Mesothelial cell of epicardium (in vitro differentiated cells): Measurements from ENCODE around the gene VPS13C. TPM values are rescaled to one million over a fixed set of nuclear protein-coding genes. Genes with fewer than 3 reads are reported as not detected.
"Not testable (repeated sequence)": the region's sequence is repeated elsewhere in the genome, so short reads cannot be mapped to it uniquely, and the experiment has no call there.

Experiments used
- DNase-seq, 2 experiments: peaks; one replicate each; pipeline ENCODE4 v3.0.0; 2021; ENCODE audit warnings: low spot score in 2 of 2; ENCODE audit not compliant: unreplicated experiment in 2 of 2
- H3K27ac Mint-ChIP-seq: 2 replicates; pipeline ENCODE4 v1.8.0; 2021; ENCODE audit warnings: mixed read lengths
- H3K27me3 Mint-ChIP-seq: 2 replicates; pipeline ENCODE4 v1.8.0; 2021; ENCODE audit warnings: low read depth, mixed read lengths
- H3K36me3 Mint-ChIP-seq: 2 replicates; pipeline ENCODE4 v1.8.0; 2021; ENCODE audit warnings: mixed read lengths
- H3K4me1 Mint-ChIP-seq: 2 replicates; pipeline ENCODE4 v1.8.0; 2021; ENCODE audit warnings: mixed read lengths
- H3K4me3 Mint-ChIP-seq: 2 replicates; pipeline ENCODE4 v1.8.0; 2021; ENCODE audit warnings: mild to moderate bottlenecking, moderate library complexity, mixed read lengths
- H3K9me3 Mint-ChIP-seq: 2 replicates; pipeline ENCODE4 v1.8.0; 2021; ENCODE audit warnings: mixed read lengths
- CTCF ChIP-seq: fragments of 200-600 bp; sonication (generic); IDR thresholded peaks from one replicate; pipeline ENCODE4 v1.5.0; 2021; ENCODE audit warnings: antibody characterized with exemption; ENCODE audit not compliant: unreplicated experiment
- total RNA-seq: library from RNA; stranded (reverse); gene quantifications from 3 replicates; pipeline ENCODE4 v1.2.1, GENCODE V29; 2021

Gene VPS13C
- total RNA-seq, 1 donor from 2014 or later = 44.7 TPM

- Mint-ChIP-seq H3K27me3 (no peaks in the 10 kb centered on the region), H3K4me1 (peaks cover 3% of the 10 kb centered on the region), H3K36me3 (peaks cover 9% of the 10 kb centered on the region), H3K4me3 (no peak overlapping the region), H3K9me3 (no peaks in the 10 kb centered on the region), H3K27ac (no peak overlapping the region)
- TF ChIP-seq CTCF = no peak
- no peak for DNase-seq
Measured at GRCh38 chr15:62027916-62028315, 32.3 kb downstream of the VPS13C start.

GRCh38 chr15:62027263-62027565 is 33.0 kb downstream of the VPS13C start:
- H3K27me3 Mint-ChIP-seq = no peaks in the 10 kb centered on the region

GRCh38 chr15:62026487-62027262 is 33.6 kb downstream of the VPS13C start:
- no peaks in the 10 kb centered on the region for H3K9me3 Mint-ChIP-seq
- H3K27ac Mint-ChIP-seq = no peak overlapping the region
- peaks cover 3% of the 10 kb centered on the region for H3K4me1 Mint-ChIP-seq
- TF ChIP-seq CTCF = no peak
- H3K4me3 Mint-ChIP-seq = no peak overlapping the region
- DNase-seq = no peak
- no peaks in the 10 kb centered on the region for H3K27me3 Mint-ChIP-seq
- H3K36me3 Mint-ChIP-seq = peaks cover 16% of the 10 kb centered on the region

More at GRCh38 chr15:62027263-62027565, 33.0 kb downstream of the VPS13C start:
- Mint-ChIP-seq H3K4me3 (no peak overlapping the region), H3K9me3 (no peaks in the 10 kb centered on the region), H3K4me1 (peaks cover 3% of the 10 kb centered on the region), H3K36me3 (peaks cover 11% of the 10 kb centered on the region), H3K27ac (no peak overlapping the region)
- TF ChIP-seq CTCF = no peak
- no peak for DNase-seq

- Mint-ChIP-seq H3K9me3 (peaks cover 16% of the 10 kb centered on the region), H3K27me3 (no peaks in the 10 kb centered on the region), H3K27ac (no peak overlapping the region), H3K4me1 (peaks cover 3% of the 10 kb centered on the region), H3K4me3 (no peak overlapping the region), H3K36me3 (peaks cover 32% of the 10 kb centered on the region)
- no peak for TF ChIP-seq CTCF
- DNase-seq = no peak
Measured at GRCh38 chr15:62021991-62022600, 38.2 kb downstream of the VPS13C start.

- no peak overlapping the region for H3K27ac Mint-ChIP-seq
- no peaks in the 10 kb centered on the region for H3K27me3 Mint-ChIP-seq
- peaks cover 3% of the 10 kb centered on the region for H3K4me1 Mint-ChIP-seq
- TF ChIP-seq CTCF = no peak
- H3K9me3 Mint-ChIP-seq = peaks cover 20% of the 10 kb centered on the region
- H3K4me3 Mint-ChIP-seq = no peak overlapping the region
- H3K36me3 Mint-ChIP-seq = peaks cover 38% of the 10 kb centered on the region
- no peak for DNase-seq
Measured at GRCh38 chr15:62020576-62021160, 39.6 kb downstream of the VPS13C start.

GRCh38 chr15:62005354-62005753 is 54.9 kb downstream of the VPS13C start:
- not testable (repeated sequence) for H3K4me3 Mint-ChIP-seq, H3K4me1 Mint-ChIP-seq, H3K27me3 Mint-ChIP-seq, H3K9me3 Mint-ChIP-seq, DNase-seq, H3K27ac Mint-ChIP-seq
- H3K36me3 Mint-ChIP-seq = peaks cover 13% of the 10 kb centered on the region
